HFFc6 (cell line): Measurements from ENCODE around the gene FOXD1. TPM values are rescaled to one million over a fixed set of nuclear protein-coding genes. Genes with fewer than 3 reads are reported as not detected.
"Not testable (repeated sequence)": the region's sequence is repeated elsewhere in the genome, so short reads cannot be mapped to it uniquely, and the experiment has no call there.

Experiments
- DNase-seq: peaks from one replicate; pipeline ENCODE4 v3.0.0-alpha.2; 2018
- H3K27ac Mint-ChIP-seq: 2 replicates; pipeline ENCODE4 v1.8.0; 2020; ENCODE audit warnings: mild to moderate bottlenecking, mixed read lengths
- H3K27me3 Mint-ChIP-seq: 2 replicates; pipeline ENCODE4 v1.8.0; 2021; ENCODE audit warnings: mild to moderate bottlenecking, moderate library complexity, mixed read lengths; ENCODE audit not compliant: insufficient read depth
- H3K36me3 Mint-ChIP-seq: 2 replicates; pipeline ENCODE4 v1.8.0; 2021; ENCODE audit warnings: low read depth, mixed read lengths
- H3K4me1 Mint-ChIP-seq: 2 replicates; pipeline ENCODE4 v1.8.0; 2020; ENCODE audit warnings: low read depth, mixed read lengths
- H3K4me3 Mint-ChIP-seq: 2 replicates; pipeline ENCODE4 v1.8.0; 2020; ENCODE audit warnings: mild to moderate bottlenecking, moderate library complexity, mixed read lengths
- H3K9me3 Mint-ChIP-seq: 2 replicates; pipeline ENCODE4 v1.8.0; 2020; ENCODE audit warnings: mild to moderate bottlenecking, mixed read lengths
- total RNA-seq, 6 experiments: library from RNA; stranded (reverse); fragmentation: NEBNext Ultra II Directional; extraction: Animal tissue kit (Norgen Biotek cat#: 25700); gene quantifications; 2 replicates in 1 of 6; 3 replicates in 5 of 6; pipeline ENCODE4 v1.2.3, GENCODE V29; 2021
- TF ChIP-seq, protein P1 (sequence below): fragments of 200-600 bp; sonication (generic); IDR thresholded peaks from 2 replicates; pipeline ENCODE4 v1.5.0; 2021; ENCODE audit warnings: antibody characterized with exemption, mild to moderate bottlenecking

The FOXD1 gene
- total RNA-seq, 6 experiments from 2014 or later = 40.0 to 50.0 (median 45.4) TPM

- H3K36me3 Mint-ChIP-seq = peaks cover 13% of the 10 kb centered on the region
- H3K27ac Mint-ChIP-seq = no peak overlapping the region
- H3K9me3 Mint-ChIP-seq = no peaks in the 10 kb centered on the region
- H3K27me3 Mint-ChIP-seq = no peaks in the 10 kb centered on the region; the same call in none of the 2 replicates
- H3K4me3 Mint-ChIP-seq = no peak overlapping the region
- DNase-seq = no peak
- H3K4me1 Mint-ChIP-seq = peaks cover 50% of the 10 kb centered on the region
- TF ChIP-seq, protein P1, sequence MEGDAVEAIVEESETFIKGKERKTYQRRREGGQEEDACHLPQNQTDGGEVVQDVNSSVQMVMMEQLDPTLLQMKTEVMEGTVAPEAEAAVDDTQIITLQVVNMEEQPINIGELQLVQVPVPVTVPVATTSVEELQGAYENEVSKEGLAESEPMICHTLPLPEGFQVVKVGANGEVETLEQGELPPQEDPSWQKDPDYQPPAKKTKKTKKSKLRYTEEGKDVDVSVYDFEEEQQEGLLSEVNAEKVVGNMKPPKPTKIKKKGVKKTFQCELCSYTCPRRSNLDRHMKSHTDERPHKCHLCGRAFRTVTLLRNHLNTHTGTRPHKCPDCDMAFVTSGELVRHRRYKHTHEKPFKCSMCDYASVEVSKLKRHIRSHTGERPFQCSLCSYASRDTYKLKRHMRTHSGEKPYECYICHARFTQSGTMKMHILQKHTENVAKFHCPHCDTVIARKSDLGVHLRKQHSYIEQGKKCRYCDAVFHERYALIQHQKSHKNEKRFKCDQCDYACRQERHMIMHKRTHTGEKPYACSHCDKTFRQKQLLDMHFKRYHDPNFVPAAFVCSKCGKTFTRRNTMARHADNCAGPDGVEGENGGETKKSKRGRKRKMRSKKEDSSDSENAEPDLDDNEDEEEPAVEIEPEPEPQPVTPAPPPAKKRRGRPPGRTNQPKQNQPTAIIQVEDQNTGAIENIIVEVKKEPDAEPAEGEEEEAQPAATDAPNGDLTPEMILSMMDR = no peak
Observed at GRCh38 chr5:73417303-73418034, 31.1 kb downstream of the FOXD1 start.

DNA sequence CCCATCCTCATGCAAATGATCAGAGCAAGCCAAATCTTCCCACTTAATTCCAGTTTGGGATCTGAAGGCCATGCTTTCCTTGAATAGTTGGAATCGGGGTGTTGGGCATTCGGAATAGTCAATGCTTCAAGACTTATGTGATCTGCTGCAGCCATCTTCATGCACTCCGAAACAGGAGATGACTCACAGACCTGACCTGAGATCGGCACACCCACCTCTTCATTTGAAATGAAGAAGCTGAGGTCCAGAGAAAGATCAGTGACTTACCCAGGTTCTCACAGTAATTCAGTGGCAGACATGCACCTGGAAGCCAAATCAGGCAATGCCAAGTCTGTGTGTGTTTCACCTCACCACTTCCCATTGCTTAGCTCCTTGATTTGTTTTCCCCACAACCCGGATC, 33.0 kb downstream of the FOXD1 start:
- TF ChIP-seq, protein P1 = no peak
- Mint-ChIP-seq H3K36me3 (peaks cover 9% of the 10 kb centered on the region; the same call in 1 of the 2 replicates), H3K27ac (no peak overlapping the region), H3K4me1 (peaks cover 57% of the 10 kb centered on the region), H3K27me3 (no peaks in the 10 kb centered on the region; the same call in none of the 2 replicates), H3K9me3 (no peaks in the 10 kb centered on the region), H3K4me3 (no peak overlapping the region)
- DNase-seq = no peak

- H3K9me3 Mint-ChIP-seq = no peaks in the 10 kb centered on the region
- TF ChIP-seq, protein P1 = no peak
- H3K27me3 Mint-ChIP-seq = no peaks in the 10 kb centered on the region; the same call in none of the 2 replicates
- H3K4me3 Mint-ChIP-seq = no peak overlapping the region
- H3K27ac Mint-ChIP-seq = no peak overlapping the region
- no peak for DNase-seq
- H3K36me3 Mint-ChIP-seq = peaks cover 9% of the 10 kb centered on the region; the same call in 1 of the 2 replicates
- peaks cover 53% of the 10 kb centered on the region for H3K4me1 Mint-ChIP-seq
Observed at GRCh38 chr5:73415171-73415570, 33.4 kb downstream of the FOXD1 start.

DNA sequence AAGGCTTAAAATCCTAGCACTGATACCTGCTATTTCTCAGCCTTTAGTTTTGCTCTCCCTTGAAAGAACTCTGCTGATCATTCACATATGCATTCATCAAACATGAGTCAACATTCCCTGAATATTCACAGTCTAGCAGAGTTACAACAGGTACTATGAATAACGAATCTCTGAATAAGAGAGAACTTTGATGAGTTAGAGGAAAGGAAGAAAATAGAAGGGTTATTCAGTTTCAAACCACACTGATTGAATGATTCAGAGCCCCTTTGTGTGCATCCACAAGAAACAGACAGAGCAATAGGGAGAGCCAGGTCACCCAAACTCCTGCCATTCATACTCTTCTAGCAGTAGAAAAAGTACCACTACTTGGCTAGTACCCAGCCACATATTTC, 36.0 kb downstream of the FOXD1 start:
- peaks cover 9% of the 10 kb centered on the region; the same call in 1 of the 2 replicates for H3K36me3 Mint-ChIP-seq
- H3K27me3 Mint-ChIP-seq = no peaks in the 10 kb centered on the region; the same call in 1 of the 2 replicates
- TF ChIP-seq, protein P1 = no peak
- H3K9me3 Mint-ChIP-seq = no peaks in the 10 kb centered on the region
- peak; percentile 69 for DNase-seq
- peak overlapping the region; percentile 51 for H3K27ac Mint-ChIP-seq
- peak overlapping the region; percentile 13; the same call in 1 of the 2 replicates for H3K4me3 Mint-ChIP-seq
- H3K4me1 Mint-ChIP-seq = peaks cover 45% of the 10 kb centered on the region

GRCh38 chr5:73411936-73412596, 36.5 kb downstream of the FOXD1 start:
- Mint-ChIP-seq H3K27ac (0 out of 2 replicates have a peak overlapping the region, but pooled peaks have one; percentile 51), H3K4me3 (no peak overlapping the region), H3K9me3 (no peaks in the 10 kb centered on the region), H3K4me1 (peaks cover 42% of the 10 kb centered on the region), H3K27me3 (no peaks in the 10 kb centered on the region), H3K36me3 (peaks cover 9% of the 10 kb centered on the region; the same call in 1 of the 2 replicates)
- no peak for DNase-seq
- TF ChIP-seq, protein P1 = no peak

GRCh38 chr5:73409927-73410326, 38.6 kb downstream of the FOXD1 start:
- DNase-seq, H3K36me3 Mint-ChIP-seq, H3K27ac Mint-ChIP-seq, H3K27me3 Mint-ChIP-seq, H3K4me3 Mint-ChIP-seq, H3K9me3 Mint-ChIP-seq: not testable (repeated sequence)
- H3K4me1 Mint-ChIP-seq = peaks cover 58% of the 10 kb centered on the region
